GM06990 (cell line): Measurements from ENCODE around the gene NCOR2.

Experiments
- DNase-seq: peaks from one replicate; pipeline ENCODE4 v3.0.0-alpha.2; 2011; ENCODE audit not compliant: insufficient read length; ENCODE audit errors: extremely low read depth
- H3K27me3 ChIP-seq: replicated peaks from 2 replicates; pipeline ENCODE4 v1.6.0; 2011; ENCODE audit warnings: low read length; ENCODE audit not compliant: control insufficient read depth, insufficient read depth
- H3K36me3 ChIP-seq: 2 replicates; pipeline ENCODE4 v1.5.1; 2011; ENCODE audit warnings: low read length; ENCODE audit not compliant: control insufficient read depth, insufficient read depth
- H3K4me3 ChIP-seq: replicated peaks from 2 replicates; pipeline ENCODE4 v1.5.1; 2011; ENCODE audit warnings: low read depth, mild to moderate bottlenecking, control low read depth, low read length
- CTCF ChIP-seq: IDR thresholded peaks from 2 replicates; pipeline ENCODE4 v1.5.1; 2011; ENCODE audit warnings: low read length, control low read depth, mild to moderate bottlenecking, inconsistent platforms; ENCODE audit not compliant: insufficient read depth, poor library complexity, severe bottlenecking

NCOR2 gene

GRCh38 chr12:124594851-124595250 lies 27.4 kb upstream of the NCOR2 start:
- Histone ChIP-seq H3K27me3 (no peaks in the 10 kb centered on the region; the same call in 1 of the 2 replicates), H3K36me3 (no peaks in the 10 kb centered on the region), H3K4me3 (no peak overlapping the region)
- no peak for DNase-seq
- no peak for TF ChIP-seq CTCF

- Histone ChIP-seq H3K36me3 (no peaks in the 10 kb centered on the region), H3K27me3 (no peaks in the 10 kb centered on the region; the same call in 1 of the 2 replicates), H3K4me3 (no peak overlapping the region)
- no peak for TF ChIP-seq CTCF
- no peak for DNase-seq
Measured at GRCh38 chr12:124593851-124594401, 26.5 kb upstream of the NCOR2 start.

- DNase-seq: no peak
- Histone ChIP-seq H3K27me3 (no peaks in the 10 kb centered on the region; the same call in 1 of the 2 replicates), H3K36me3 (no peaks in the 10 kb centered on the region), H3K4me3 (no peak overlapping the region)
- no peak for TF ChIP-seq CTCF
Measured at GRCh38 chr12:124593176-124593575, 25.8 kb upstream of the NCOR2 start.

DNA sequence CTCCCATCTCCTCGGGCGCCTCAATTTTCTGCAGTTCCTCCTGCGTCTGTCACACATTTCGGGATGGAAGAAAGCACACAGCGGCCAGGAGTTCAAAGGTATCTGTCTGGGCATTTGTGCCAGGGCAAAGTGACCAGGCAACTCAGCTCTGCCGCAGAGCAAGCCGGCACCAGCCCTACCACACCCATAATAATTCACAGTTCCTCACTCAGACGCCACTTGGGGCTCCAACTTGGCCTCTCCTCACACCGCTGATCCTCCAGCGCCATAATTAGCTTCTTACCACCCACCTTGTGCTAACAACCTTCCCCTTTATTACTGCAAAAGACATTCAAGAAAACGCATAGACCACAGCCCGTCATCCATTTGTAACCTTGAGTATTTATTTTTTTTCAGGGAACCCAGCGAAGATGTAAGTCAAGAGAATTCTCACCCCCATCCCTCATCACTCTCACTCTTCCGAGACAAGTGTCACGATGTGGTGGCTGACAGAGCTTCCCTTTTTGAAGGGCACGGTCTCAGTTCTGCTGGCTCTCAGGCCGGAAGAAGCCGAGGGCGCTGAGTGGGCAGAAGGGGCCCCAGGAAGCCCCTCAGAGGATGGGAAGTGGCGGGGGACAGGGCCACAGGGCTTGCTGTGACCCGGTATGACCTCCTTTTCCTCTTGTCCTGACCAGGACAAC lies 25.2 kb upstream of the NCOR2 start:
- TF ChIP-seq CTCF: no peak
- H3K4me3 ChIP-seq: no peak overlapping the region
- no peaks in the 10 kb centered on the region; the same call in 1 of the 2 replicates for H3K27me3 ChIP-seq
- H3K36me3 ChIP-seq: no peaks in the 10 kb centered on the region
- DNase-seq: no peak

- Histone ChIP-seq H3K4me3 (no peak overlapping the region), H3K27me3 (no peaks in the 10 kb centered on the region; the same call in 1 of the 2 replicates), H3K36me3 (no peaks in the 10 kb centered on the region)
- no peak for DNase-seq
- no peak for TF ChIP-seq CTCF
Measured at GRCh38 chr12:124592050-124592449, 24.6 kb upstream of the NCOR2 start.
